ENCODE measurements around the gene TMEM255A. TPM values are rescaled to one million over a fixed set of nuclear protein-coding genes. Genes with fewer than 3 reads are reported as not detected.
A peak's percentile ranks its signal among the peaks of the same experiment; 100 is the strongest.

Gene TMEM255A
- total RNA-seq, 2 donors from 2014 or later = 0.52 TPM; not detected in 1

DNA sequence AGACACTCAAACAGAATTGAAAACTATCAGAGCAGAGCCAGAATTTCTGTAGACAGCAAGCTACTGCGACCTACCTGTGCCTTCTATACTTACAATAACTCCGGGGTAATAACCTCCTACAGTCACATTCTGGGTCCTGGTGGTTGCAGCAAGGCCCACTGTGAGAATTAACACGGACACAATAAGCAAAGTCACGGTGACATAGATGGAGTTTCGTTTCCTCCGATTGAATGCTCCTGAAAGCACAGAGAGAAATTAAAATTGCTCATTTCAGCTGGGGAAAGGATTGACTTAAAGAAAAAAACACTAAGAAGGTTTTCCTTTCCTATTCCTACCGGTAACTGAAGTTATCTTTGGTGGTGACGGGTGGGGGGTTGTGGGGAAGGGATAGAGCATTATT lies 7.0 kb downstream of the TMEM255A start:
- no peaks in the 10 kb centered on the region for H3K36me3 ChIP-seq (replicated peaks in 1 of 2; ENCODE audit: insufficient read depth in 1 of 2, low read depth in 2 of 2)
- H3K27me3 ChIP-seq = peaks cover 0 to 6% of the 10 kb centered on the region in 2 donors
- DNase-seq = no peak
- no peak for ATAC-seq
- intact Hi-C loops (cut with DNase I) = no loop called here
- 71 to 78% methylated on average over 8 of the region's 8 CpGs for WGBS, 2 donors
- no peak for TF ChIP-seq POLR2A (IDR thresholded peaks at IDR 0.05)
- TF ChIP-seq, protein P1, sequence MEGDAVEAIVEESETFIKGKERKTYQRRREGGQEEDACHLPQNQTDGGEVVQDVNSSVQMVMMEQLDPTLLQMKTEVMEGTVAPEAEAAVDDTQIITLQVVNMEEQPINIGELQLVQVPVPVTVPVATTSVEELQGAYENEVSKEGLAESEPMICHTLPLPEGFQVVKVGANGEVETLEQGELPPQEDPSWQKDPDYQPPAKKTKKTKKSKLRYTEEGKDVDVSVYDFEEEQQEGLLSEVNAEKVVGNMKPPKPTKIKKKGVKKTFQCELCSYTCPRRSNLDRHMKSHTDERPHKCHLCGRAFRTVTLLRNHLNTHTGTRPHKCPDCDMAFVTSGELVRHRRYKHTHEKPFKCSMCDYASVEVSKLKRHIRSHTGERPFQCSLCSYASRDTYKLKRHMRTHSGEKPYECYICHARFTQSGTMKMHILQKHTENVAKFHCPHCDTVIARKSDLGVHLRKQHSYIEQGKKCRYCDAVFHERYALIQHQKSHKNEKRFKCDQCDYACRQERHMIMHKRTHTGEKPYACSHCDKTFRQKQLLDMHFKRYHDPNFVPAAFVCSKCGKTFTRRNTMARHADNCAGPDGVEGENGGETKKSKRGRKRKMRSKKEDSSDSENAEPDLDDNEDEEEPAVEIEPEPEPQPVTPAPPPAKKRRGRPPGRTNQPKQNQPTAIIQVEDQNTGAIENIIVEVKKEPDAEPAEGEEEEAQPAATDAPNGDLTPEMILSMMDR (IDR thresholded peaks at IDR 0.05) = no peak
- peaks cover 6% of the 10 kb centered on the region for H3K4me1 ChIP-seq
- no peak overlapping the region for H3K27ac ChIP-seq
- no peaks in the 10 kb centered on the region for H3K9me3 ChIP-seq
- no peak overlapping the region for H3K4me3 ChIP-seq

DNA sequence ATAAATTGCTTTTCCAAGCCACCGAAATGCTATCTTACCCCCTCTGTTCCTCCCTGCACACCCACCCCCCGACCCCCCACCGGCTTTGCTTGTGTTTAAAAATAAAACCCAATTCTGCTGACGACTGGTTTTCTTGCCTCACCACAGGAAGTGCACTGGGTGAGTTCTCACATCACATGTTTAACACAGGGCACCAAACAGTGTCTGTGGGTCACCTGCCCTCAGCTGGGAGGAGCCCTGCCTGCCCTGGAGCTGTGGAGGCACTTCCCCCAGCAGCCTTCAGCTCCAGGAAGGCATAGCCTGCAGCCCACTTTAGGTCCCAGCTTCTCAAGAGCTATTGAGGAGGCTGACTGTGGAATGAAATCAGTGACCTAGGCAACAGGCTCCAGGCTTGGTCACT lies 8.8 kb downstream of the TMEM255A start:
- intact Hi-C loops (cut with DNase I) = no loop called here
- peak in 3 of 4 donors; percentile 15 to 46 (median 21) for DNase-seq
- no peaks in the 10 kb centered on the region for H3K27me3 ChIP-seq
- no peaks in the 10 kb centered on the region for H3K9me3 ChIP-seq
- 10 to 25% methylated on average over 4 of the region's 4 CpGs for WGBS, 2 donors
- H3K27ac ChIP-seq = no peak overlapping the region
- H3K36me3 ChIP-seq (replicated peaks in 1 of 2; ENCODE audit: insufficient read depth in 1 of 2, low read depth in 2 of 2) = no peaks in the 10 kb centered on the region
- no peak overlapping the region for H3K4me3 ChIP-seq
- ATAC-seq = peak; percentile 27
- H3K4me1 ChIP-seq = peaks cover 6% of the 10 kb centered on the region
- TF ChIP-seq, protein P1 (IDR thresholded peaks at IDR 0.05) = no peak
- peak in 1 of 3 donors; percentile 10 for TF ChIP-seq POLR2A (IDR thresholded peaks at IDR 0.05)

DNA sequence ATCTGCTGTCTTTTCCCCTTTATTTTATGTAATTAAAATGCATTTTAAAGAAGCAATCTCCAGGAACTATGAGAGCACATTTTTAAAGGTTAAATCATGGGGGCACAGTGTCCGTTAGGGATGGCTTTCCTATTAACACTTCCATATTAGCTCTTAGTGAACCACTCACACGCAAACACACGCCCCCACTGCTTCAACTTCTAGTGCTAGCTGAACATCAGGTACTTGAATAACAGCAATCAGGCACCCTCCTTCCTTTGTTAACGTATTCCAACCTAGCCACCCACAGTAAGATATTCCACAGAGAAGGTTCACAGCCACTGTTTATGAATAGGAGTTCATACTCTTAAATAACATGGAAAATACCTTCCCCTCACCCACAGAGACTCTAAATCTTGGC lies 9.3 kb downstream of the TMEM255A start:
- TF ChIP-seq, protein P1 (IDR thresholded peaks at IDR 0.05) = no peak
- TF ChIP-seq POLR2A (IDR thresholded peaks at IDR 0.05) = no peak
- WGBS, 2 donors = 41 to 53% methylated on average over 4 of the region's 4 CpGs
- Histone ChIP-seq H3K36me3 (replicated peaks in 1 of 2; ENCODE audit: insufficient read depth in 1 of 2, low read depth in 2 of 2) (no peaks in the 10 kb centered on the region), H3K9me3 (no peaks in the 10 kb centered on the region), H3K27ac (no peak overlapping the region), H3K4me3 (no peak overlapping the region), H3K27me3 (no peaks in the 10 kb centered on the region), H3K4me1 (peaks cover 6% of the 10 kb centered on the region)
- no peak for ATAC-seq
- no peak for DNase-seq
- intact Hi-C loops (cut with DNase I) = no loop called here

DNA sequence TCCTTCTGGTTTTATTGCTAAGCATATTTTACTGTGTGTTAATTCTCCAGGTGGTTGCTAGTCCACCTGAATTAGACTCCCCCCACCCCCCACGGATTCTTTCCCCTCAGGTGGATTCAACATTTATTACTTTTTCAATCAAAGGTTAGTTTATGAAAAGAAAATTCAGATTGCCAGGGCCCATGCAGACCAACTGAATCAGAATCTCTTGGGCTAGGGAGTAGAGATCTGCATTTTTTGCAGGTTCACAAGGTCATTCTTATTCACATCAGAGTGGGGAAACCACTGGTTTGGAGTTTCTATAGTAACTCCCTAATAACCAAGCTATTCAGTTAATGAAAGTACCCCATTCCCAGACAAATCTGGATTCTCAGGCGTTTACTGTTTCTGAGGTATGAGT lies 9.8 kb downstream of the TMEM255A start:
- H3K36me3 ChIP-seq (replicated peaks in 1 of 2; ENCODE audit: insufficient read depth in 1 of 2, low read depth in 2 of 2) = no peaks in the 10 kb centered on the region
- no peak overlapping the region for H3K27ac ChIP-seq
- ATAC-seq (no peak), DNase-seq (no peak)
- intact Hi-C loops (cut with DNase I) = no loop called here
- TF ChIP-seq, protein P1 (IDR thresholded peaks at IDR 0.05) = no peak
- no peak for TF ChIP-seq POLR2A (IDR thresholded peaks at IDR 0.05)
- H3K4me1 ChIP-seq = peaks cover 6% of the 10 kb centered on the region
- no peaks in the 10 kb centered on the region for H3K9me3 ChIP-seq
- WGBS, 2 donors = 29 to 32% methylated on average over 2 of the region's 2 CpGs
- H3K4me3 ChIP-seq = no peak overlapping the region
- H3K27me3 ChIP-seq = no peaks in the 10 kb centered on the region

DNA sequence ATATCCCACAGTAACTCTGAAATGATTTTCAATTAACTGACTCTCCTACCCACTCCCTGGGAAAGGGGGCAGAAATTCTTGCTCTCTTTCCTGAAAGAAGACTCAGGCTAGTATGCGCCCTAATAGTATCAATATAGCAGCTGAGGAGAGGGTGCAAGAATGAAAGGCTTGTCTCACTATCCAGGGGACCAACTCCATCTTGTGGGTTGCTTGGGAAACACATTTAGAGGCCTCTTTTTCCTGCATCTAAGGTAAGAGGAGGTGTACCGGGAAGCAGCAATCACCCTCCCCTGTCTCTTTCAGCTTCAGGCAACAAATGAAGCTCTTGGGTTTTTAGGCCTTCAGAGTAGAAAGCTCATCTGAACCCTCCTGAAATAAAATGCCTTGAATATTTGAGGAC lies 11.3 kb downstream of the TMEM255A start:
- no peaks in the 10 kb centered on the region for H3K27me3 ChIP-seq
- no peaks in the 10 kb centered on the region for H3K9me3 ChIP-seq
- WGBS, 2 donors = 62 to 63% methylated on average over 2 of the region's 2 CpGs
- H3K27ac ChIP-seq = no peak overlapping the region
- intact Hi-C loops (cut with DNase I) = no loop called here
- TF ChIP-seq POLR2A (IDR thresholded peaks at IDR 0.05) = no peak
- TF ChIP-seq, protein P1 (IDR thresholded peaks at IDR 0.05) = no peak
- DNase-seq = no peak
- H3K36me3 ChIP-seq (replicated peaks in 1 of 2; ENCODE audit: insufficient read depth in 1 of 2, low read depth in 2 of 2) = no peaks in the 10 kb centered on the region
- no peak overlapping the region for H3K4me3 ChIP-seq
- peaks cover 6% of the 10 kb centered on the region for H3K4me1 ChIP-seq
- ATAC-seq = no peak
